Caco-2 (cell line): Measurements from ENCODE around the gene FREM3. TPM values are rescaled to one million over a fixed set of nuclear protein-coding genes. Genes with fewer than 3 reads are reported as not detected.

Experiments used
- BruUV-seq: library from RNA; stranded (reverse); fragments of 400-500 nt; replicated peaks from 2 replicates; lab custom pipeline; 2021; lab: Mats Ljungman, UMichigan
- CTCF ChIA-PET: fragments of 300-600 bp; sonication (Branson Sonifier 250); formaldehyde crosslinking; loops from one replicate; lab custom pipeline; 2022; ENCODE audit warnings: antibody characterized with exemption; lab: Charles Lee
- POLR2A ChIA-PET: fragments of 300-600 bp; sonication (Branson Sonifier 250); formaldehyde crosslinking; loops from one replicate; lab custom pipeline; 2022; ENCODE audit warnings: antibody characterized with exemption; lab: Charles Lee
- DNase-seq, 2 experiments: peaks; one replicate each; pipeline versions ENCODE4 v3.0.0 to v3.0.0-alpha.2; 2020 to 2022
- H3K27me3 ChIP-seq: replicated peaks from 2 replicates; pipeline ENCODE4 v1.6.0; 2011; ENCODE audit warnings: low read length; ENCODE audit not compliant: control insufficient read depth, insufficient read depth
- H3K36me3 ChIP-seq: 2 replicates; pipeline ENCODE4 v1.5.1; 2011; ENCODE audit warnings: low read length; ENCODE audit not compliant: control insufficient read depth, insufficient read depth
- H3K4me1 ChIP-seq: fragments of 250-450 bp; sonication (Bioruptor Pico); 2 replicates; pipeline ENCODE4 v1.5.1; 2020; ENCODE audit warnings: mild to moderate bottlenecking
- H3K4me3 ChIP-seq: 2 replicates; pipeline ENCODE4 v1.5.1; 2011; ENCODE audit warnings: low read depth, mild to moderate bottlenecking, control low read depth, low read length
- H3K9me3 ChIP-seq: fragments of 250-450 bp; sonication (Bioruptor Pico); 2 replicates; pipeline ENCODE4 v1.5.1; 2020; ENCODE audit warnings: mild to moderate bottlenecking, moderate library complexity
- H3K27ac Mint-ChIP-seq: one replicate; pipeline ENCODE4 v1.8.0; 2022; ENCODE audit warnings: mixed read lengths; ENCODE audit not compliant: unreplicated experiment
- H3K27me3 Mint-ChIP-seq: one replicate; pipeline ENCODE4 v1.8.0; 2022; ENCODE audit warnings: mixed read lengths; ENCODE audit not compliant: insufficient read depth, unreplicated experiment
- H3K36me3 Mint-ChIP-seq: one replicate; pipeline ENCODE4 v1.8.0; 2022; ENCODE audit warnings: mild to moderate bottlenecking, mixed read lengths; ENCODE audit not compliant: insufficient read depth, unreplicated experiment
- H3K4me1 Mint-ChIP-seq: one replicate; pipeline ENCODE4 v1.8.0; 2022; ENCODE audit warnings: low read depth, mixed read lengths; ENCODE audit not compliant: unreplicated experiment
- H3K4me3 Mint-ChIP-seq: one replicate; pipeline ENCODE4 v1.8.0; 2022; ENCODE audit warnings: mild to moderate bottlenecking, moderate library complexity, mixed read lengths; ENCODE audit not compliant: unreplicated experiment
- H3K9me3 Mint-ChIP-seq: one replicate; pipeline ENCODE4 v1.8.0; 2022; ENCODE audit warnings: mixed read lengths; ENCODE audit not compliant: unreplicated experiment
- CTCF ChIP-seq, 2 experiments: fragments of 200-600 bp in 1 of 2; IDR thresholded peaks; 1 replicate in 1 of 2; 2 replicates in 1 of 2; pipeline versions ENCODE4 v1.5.1 to v1.8.0; 2011 to 2022; ENCODE audit warnings: antibody characterized with exemption in 1 of 2, control low read depth in 1 of 2, inconsistent platforms in 1 of 2, low read depth in 1 of 2, low read length in 1 of 2, mild to moderate bottlenecking in 1 of 2, moderate library complexity in 1 of 2; ENCODE audit not compliant: insufficient read depth in 1 of 2, severe bottlenecking in 1 of 2, unreplicated experiment in 1 of 2
- intact Hi-C: fragments of 100-400 bp; cut with micrococcal nuclease; formaldehyde crosslinking; loops from one replicate; pipeline ENCODE4 v1.10.0; 2022; ENCODE audit not compliant: unreplicated experiment
- total RNA-seq: library from RNA; stranded (reverse); gene quantifications from 2 replicates; pipeline ENCODE4 v1.2.3, GENCODE V29; 2022

The FREM3 gene
- total RNA-seq, 1 experiment from 2014 or later = not detected

- Mint-ChIP-seq H3K27ac (no peak overlapping the region), H3K4me1 (no peaks in the 10 kb centered on the region), H3K4me3 (no peak overlapping the region), H3K36me3 (no peaks in the 10 kb centered on the region), H3K27me3 (no peaks in the 10 kb centered on the region), H3K9me3 (peaks cover 16% of the 10 kb centered on the region)
- ChIA-PET POLR2A (no interaction called here), CTCF (no interaction called here)
- Histone ChIP-seq H3K9me3 (no peaks in the 10 kb centered on the region), H3K27me3 (no peaks in the 10 kb centered on the region), H3K36me3 (no peaks in the 10 kb centered on the region), H3K4me3 (no peak overlapping the region), H3K4me1 (no peaks in the 10 kb centered on the region)
- DNase-seq = no peak
- BruUV-seq = no TSS peak
- TF ChIP-seq CTCF (IDR thresholded peaks at IDR 0.05; ENCODE audit: insufficient read depth in 1 of 2, low read depth in 1 of 2, low read length in 1 of 2, severe bottlenecking in 1 of 2, unreplicated experiment in 1 of 2) = no peak
- intact Hi-C loops = no loop called here
Observed at GRCh38 chr4:143653031-143653430, 47.4 kb downstream of the FREM3 start.

GRCh38 chr4:143643399-143643798 lies 57.1 kb downstream of the FREM3 start:
- no peak for TF ChIP-seq CTCF (IDR thresholded peaks at IDR 0.05; ENCODE audit: insufficient read depth in 1 of 2, low read depth in 1 of 2, low read length in 1 of 2, severe bottlenecking in 1 of 2, unreplicated experiment in 1 of 2)
- H3K27ac Mint-ChIP-seq = no peak overlapping the region
- no peaks in the 10 kb centered on the region for H3K4me1 ChIP-seq
- no peaks in the 10 kb centered on the region for H3K36me3 Mint-ChIP-seq
- no peaks in the 10 kb centered on the region for H3K27me3 ChIP-seq
- peaks cover 22% of the 10 kb centered on the region for H3K9me3 Mint-ChIP-seq
- H3K27me3 Mint-ChIP-seq = peaks cover 3% of the 10 kb centered on the region
- H3K36me3 ChIP-seq = no peaks in the 10 kb centered on the region
- 0 out of 2 replicates have a peak, but pooled peaks cover 3% of the 10 kb centered on the region for H3K9me3 ChIP-seq
- BruUV-seq = no TSS peak
- intact Hi-C loops = no loop called here
- CTCF ChIA-PET = no interaction called here
- H3K4me3 ChIP-seq = no peak overlapping the region
- DNase-seq = no peak
- POLR2A ChIA-PET = no interaction called here
- H3K4me1 Mint-ChIP-seq = no peaks in the 10 kb centered on the region
- H3K4me3 Mint-ChIP-seq = no peak overlapping the region

GRCh38 chr4:143642611-143643010 lies 57.9 kb downstream of the FREM3 start:
- Mint-ChIP-seq H3K9me3 (peaks cover 14% of the 10 kb centered on the region), H3K4me3 (no peak overlapping the region), H3K36me3 (no peaks in the 10 kb centered on the region), H3K4me1 (no peaks in the 10 kb centered on the region), H3K27ac (no peak overlapping the region), H3K27me3 (peaks cover 3% of the 10 kb centered on the region)
- ChIA-PET POLR2A (no interaction called here), CTCF (no interaction called here)
- Histone ChIP-seq H3K4me3 (no peak overlapping the region), H3K27me3 (no peaks in the 10 kb centered on the region), H3K36me3 (no peaks in the 10 kb centered on the region), H3K9me3 (0 out of 2 replicates have a peak, but pooled peaks cover 3% of the 10 kb centered on the region), H3K4me1 (no peaks in the 10 kb centered on the region)
- no TSS peak for BruUV-seq
- no peak for TF ChIP-seq CTCF (IDR thresholded peaks at IDR 0.05; ENCODE audit: insufficient read depth in 1 of 2, low read depth in 1 of 2, low read length in 1 of 2, severe bottlenecking in 1 of 2, unreplicated experiment in 1 of 2)
- intact Hi-C loops = no loop called here
- DNase-seq = no peak
